EL (cell line): ENCODE measurements around the gene FAM222B.
"Not testable (repeated sequence)": the region's sequence is repeated elsewhere in the genome, so short reads cannot be mapped to it uniquely, and the experiment has no call there.

Experiments
- DNase-seq: peaks from one replicate; pipeline ENCODE4 v3.0.0-alpha.2; 2016

FAM222B gene

DNA sequence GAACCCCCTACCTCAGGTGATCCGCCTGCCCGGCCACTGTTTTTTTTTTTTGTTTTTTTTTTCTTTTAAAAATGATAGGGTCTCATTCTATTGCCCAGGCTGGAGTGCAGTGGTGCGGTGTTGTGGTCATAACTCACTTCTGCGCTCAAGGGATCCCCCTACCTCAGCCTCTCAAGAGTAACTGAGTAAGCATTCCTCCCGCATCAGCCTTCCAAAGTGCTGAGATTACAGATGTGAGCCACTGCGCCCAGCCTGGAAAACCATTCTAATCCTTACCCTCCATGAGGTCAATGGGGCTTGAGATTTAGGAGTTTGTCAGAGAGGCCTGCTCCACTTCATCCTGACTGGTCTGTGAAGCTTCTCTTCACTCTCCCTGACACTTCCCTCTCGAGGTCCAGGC lies 24.7 kb upstream of the FAM222B start:
- no peak for DNase-seq

DNA sequence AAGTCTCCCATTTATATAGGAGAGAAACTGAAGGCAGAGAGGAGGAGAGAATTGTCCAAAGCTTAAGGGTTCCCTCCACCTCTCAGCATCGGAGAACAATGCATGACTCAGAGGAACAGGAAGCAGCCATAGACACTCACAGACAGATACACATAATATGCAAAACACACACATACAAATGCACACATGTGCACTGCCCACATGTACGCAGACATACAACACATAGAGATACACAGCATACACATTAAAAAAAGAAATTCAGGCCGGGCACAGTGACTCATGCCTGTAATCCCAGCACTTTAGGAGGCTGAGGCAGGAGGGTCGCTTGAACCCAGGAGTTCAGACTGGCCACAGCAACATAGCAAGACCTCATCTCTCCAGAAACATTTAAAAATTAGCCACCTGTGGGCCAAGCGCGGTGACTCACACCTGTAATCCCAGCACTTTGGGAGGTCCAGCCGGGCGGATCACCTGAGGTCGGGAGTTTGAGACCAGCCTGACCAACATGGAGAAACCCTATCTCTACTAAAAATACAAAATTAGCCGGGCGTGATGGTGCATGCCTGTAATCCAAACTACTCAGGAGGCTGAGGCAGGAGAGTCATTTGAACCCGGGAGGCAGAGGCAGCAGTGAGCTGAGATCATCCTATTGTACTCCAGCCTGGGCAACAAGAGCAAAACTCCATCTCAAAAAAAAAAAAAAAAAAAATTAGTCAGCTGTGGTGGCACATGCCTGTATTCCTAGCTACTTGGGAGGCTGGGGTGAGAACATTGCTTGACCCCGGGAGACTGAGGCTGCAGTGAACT lies 23.6 kb upstream of the FAM222B start:
- no peak for DNase-seq

DNA sequence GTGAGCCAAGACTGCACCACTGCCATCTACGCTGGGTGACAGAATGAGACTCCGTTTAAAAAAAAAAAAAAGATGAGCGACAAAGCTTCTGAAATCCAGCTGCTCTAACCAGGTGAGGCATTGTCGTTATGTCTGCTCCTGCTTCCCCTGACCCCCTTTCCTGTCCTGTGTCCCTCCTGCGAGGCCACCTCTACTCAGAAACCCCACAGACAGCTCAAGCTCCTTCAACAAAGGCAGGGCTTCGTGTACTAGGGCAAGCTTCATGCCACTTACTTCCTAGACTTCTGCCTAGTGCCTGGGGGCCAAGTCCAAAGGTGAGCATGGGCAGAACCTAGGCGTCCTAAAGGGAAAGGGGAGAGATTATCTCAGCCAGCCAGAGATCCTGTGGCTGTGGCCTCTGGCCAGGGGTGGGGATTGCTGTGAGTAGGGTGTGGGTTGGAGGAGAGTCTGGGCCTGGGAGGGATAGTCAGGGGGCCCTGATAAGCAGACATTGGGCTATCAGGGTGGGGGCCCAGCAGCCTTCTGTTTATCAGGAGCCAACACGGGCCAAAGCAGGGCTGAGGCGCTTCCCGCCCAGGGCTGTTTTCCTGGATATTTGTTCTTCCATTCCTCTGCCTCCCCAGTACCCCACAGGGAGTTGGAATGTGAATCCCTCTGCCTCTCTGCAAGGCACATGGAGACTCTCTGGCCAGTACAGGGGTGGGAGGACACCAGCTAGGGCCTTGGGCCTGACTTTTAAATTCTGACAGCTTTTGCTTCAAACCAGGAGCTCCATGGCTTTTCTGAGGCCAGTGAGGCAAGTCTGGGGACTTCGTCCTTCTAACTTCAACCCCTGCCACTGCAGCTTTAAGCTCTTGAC lies 22.6 kb upstream of the FAM222B start:
- no peak for DNase-seq

DNA sequence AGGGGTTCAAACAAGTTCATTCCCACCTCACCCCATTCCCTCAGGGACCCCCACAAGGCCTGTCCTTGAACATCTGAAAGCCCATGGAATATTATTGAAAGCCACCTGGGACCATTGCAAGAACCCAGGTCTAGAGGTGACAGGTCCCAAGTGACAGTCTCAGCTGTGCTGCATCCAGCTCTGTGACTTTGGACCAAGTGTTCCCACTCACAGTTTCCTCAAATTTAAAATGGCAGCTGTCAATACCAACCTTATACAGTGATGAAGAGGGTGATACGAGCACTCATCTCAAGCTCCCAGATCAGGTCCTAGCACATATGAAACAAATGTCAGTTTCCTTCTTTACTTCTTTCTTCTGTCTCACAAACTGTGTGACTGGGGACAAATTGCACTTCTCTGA lies 21.4 kb upstream of the FAM222B start:
- DNase-seq: no peak

DNA sequence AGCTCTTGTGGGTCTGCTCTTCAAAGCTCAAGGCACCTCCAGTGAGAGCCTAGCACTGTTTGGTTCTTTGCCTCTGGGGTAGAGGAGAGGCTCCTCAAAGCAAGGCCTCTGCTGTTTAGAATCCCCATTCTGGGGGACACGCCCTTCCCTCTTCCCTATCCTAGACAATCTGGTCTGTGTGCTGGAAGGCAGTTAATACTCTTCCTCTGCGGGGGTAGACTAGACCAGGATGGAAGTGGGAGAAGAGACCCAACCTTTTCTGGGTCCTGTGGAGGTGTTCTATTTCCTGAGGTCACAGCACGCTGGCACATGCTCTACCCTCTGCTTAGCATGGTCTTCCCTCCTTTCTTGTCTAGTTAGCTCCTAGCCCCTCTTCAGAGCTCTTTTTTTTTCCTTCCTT lies 20.0 kb upstream of the FAM222B start:
- no peak for DNase-seq

DNA sequence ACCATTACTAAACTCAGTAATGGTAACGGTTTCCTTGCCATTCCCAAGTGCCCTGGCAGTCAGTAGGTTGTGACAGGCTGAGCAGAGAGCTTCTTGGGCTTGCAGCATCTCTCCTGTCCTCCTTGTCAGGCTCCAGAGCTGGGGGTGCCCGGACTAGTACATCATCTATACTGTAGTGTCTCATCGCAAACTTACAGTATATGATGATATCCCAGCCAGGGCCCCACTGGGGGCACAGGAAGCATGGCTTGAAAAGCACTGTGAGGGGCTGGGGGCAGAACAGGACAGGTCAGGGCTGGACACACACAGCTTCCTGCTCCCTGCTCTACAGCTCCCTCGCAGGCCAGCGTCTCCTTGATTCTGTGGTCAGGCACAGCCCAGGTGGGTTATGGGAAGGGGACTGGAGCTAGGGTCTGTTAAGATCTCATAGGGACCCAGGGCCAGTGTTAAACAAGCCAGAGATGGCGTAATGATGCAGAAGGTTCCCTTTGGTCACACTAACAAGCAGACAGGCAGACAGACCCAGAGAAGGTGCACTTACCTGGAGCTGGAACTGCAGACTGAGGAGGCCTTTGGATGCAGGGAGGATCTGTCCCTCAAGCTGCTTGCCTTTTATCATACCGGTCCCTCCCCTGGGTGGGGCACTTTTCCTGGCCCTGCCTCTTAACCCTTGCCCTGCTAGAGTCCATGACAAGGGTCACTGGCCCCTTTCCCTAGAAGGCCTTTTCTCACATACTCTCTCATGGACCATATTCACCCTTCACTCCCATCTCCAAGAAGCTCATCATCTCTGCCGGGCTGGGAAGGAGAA lies 19.0 kb upstream of the FAM222B start:
- no peak for DNase-seq

DNA sequence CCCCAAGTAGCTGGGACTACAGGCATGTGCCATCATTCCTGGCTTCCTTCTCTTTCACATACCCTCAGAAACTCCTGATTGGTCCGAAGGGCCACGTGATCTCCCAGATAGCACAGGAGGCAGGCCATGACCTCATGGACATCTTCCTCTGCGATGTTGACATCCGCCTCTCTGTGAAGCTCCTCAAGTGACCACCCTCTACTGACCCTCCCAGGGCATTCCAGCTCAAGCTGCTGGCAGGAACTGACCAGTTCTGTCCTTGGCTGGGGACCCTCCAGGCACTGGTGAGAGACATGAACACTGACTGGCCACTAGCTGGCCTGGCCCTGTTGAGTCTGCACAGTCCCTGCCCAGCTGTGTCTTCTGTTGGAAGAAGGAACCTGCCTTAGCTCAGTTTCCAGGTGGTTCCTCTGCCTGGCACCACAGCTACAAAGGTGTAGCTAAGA lies 17.8 kb upstream of the FAM222B start:
- no peak for DNase-seq

DNA sequence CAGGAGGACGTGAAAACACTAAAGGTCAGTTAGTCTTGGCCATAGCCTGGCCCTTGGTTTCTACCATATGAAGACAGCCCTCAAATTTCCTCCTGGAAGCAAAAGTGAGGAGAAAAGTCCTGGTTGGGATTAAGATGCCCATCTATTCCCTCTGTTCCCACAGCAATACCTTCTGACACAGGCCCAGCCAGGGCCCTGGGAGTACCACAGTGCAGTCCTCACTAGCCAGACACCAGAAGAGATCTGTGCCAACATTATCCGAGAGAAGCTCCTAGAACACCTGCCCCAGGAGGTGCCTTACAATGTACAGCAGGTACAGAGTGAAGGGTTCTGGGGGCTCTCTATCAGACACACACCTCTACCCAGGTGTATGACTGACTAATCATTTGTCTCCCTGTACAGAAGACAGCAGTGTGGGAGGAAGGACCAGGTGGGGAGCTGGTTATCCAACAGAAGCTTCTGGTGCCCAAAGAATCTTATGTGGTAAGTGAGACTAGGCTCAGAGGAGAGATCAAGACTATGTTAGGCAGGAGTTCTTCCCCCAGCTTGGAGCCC lies 16.3 kb upstream of the FAM222B start:
- no peak for DNase-seq

DNA sequence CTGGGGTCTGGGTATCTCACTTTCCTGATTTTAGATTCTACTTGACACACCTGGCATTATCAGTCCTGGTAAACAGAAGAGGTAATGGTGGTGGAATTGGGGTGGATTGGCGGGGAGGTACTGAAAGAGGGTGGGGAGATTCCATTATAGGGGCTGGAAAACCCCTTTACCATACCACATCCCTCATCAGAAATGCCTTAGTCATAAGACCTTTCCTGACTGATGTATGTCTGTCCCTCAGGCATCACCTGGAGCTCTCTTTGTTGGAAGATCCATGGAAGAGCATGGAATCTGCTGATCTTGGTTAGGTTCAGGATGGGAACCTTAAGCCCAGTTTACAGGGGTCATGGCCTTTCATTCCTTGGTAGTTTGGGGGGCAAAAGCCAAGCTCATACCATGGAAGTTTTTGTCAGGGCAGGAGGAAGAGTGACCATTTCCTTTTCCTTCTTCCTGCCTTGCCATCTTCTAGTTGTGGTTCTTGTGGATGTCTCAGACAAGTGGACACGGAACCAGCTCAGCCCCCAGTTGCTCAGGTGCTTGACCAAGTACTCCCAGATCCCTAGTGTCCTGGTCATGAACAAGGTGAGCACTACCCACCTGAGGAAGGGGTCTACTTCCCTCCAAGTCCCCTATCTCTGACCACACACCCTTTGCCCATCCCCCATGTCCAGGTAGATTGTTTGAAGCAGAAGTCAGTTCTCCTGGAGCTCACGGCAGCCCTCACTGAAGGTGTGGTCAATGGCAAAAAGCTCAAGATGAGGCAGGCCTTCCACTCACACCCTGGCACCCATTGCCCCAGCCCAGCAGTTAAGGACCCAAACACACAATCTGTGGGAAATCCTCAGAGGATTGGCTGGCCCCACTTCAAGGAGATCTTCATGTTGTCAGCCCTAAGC lies 15.6 kb upstream of the FAM222B start:
- no peak for DNase-seq

DNA sequence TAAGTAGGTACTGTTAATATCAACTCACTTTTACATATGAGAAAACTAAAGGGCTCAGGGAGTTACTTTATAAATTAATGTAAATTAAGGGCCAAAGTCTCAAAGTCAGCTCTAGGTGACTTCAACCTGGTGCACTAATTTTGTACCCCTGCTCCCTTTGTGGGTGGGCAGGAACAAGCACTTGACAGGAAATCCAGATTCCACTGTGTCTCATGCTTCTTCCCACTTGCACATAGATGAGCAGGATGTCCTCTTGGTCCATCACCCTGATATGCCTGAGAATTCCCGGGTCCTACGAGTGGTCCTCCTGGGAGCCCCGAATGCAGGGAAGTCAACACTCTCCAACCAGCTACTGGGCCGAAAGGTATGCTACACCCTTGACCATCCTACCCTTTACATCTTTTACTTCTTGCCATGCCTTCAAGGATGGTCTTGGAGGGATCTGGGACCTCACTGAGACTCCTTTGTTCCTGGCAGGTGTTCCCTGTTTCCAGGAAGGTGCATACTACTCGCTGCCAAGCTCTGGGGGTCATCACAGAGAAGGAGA lies 13.5 kb upstream of the FAM222B start:
- DNase-seq: no peak

DNA sequence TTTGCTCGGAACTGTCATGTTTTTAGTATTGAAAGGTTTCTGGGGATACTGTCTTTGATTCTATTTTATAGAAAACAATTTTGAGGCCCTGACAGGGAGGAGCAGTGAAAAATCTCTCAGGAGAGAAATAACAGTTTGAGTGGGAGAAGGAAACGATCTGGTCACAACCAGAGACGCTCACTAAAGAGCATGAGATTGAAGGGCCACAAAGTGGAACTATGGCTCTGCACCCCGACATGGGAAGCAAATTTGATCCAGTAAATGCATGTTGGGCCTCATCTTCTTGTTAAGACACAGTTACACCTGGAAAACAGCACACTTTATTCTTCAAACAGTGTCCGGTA lies 12.7 kb upstream of the FAM222B start:
- DNase-seq: no peak

DNA sequence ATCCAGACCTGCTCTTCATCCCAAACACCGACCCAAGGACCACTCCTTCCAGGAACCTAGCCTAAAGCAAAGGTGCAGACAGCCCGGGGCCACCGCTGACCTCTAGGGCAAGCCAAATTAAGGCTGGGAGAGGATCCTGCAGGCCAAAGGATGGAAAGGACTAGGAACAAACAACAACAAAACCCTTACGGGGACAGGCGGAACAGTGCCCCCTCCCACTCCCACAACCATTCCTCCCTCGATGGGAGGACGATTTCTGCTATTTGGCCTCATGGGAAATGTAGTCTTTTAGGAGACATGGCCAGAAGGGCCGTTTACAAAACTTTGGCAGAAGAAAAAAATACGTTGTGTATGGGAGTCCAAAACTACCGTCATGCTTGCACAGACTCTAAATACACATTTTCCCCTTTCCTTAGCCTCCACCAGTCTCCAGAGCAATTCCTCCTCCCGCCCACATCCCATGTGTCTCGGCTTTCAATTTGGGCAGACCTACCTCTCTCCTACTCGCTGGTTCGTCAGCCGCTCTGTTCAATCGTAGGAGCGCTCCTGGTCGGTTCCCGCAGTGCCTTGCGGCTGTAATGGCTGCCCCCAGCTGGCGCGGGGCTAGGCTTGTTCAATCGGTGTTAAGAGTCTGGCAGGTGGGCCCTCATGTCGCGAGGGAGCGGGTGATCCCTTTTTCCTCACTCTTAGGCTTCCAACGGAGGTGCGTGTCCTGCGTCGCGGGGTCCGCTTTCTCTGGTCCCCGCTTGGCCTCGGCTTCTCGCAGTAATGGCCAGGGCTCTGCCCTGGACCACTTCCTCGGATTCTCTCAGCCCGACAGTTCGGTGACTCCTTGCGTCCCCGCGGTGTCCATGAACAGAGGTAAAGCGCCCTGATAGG lies 12.1 kb upstream of the FAM222B start, which contains the start of gene ERAL1:
Gene ERAL1, plus strand, starts transcription at position 560 of the 879 bp plus-strand sequence. Its CDS starts 19 bp downstream, at position 579.
- peak; percentile 90 for DNase-seq

DNA sequence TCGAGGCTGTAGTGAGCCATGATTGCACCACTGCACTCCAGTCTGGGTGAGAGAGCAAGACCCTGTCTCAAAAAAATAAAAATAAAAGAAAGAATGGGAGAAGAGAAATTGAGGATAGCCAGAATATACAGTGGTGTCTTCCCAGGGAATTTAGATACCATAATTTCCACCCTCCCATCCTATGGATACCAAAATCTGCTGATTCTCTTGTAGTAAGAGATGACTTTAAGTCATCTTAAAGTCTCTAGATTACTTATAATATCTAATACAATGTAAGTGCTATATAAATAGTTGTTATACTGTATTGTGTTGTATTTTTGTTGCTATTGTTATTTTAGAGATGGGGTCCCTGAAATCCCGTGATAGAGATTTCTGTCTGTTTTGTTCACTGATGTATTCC lies 10.7 kb upstream of the FAM222B start:
- no peak for DNase-seq

DNA sequence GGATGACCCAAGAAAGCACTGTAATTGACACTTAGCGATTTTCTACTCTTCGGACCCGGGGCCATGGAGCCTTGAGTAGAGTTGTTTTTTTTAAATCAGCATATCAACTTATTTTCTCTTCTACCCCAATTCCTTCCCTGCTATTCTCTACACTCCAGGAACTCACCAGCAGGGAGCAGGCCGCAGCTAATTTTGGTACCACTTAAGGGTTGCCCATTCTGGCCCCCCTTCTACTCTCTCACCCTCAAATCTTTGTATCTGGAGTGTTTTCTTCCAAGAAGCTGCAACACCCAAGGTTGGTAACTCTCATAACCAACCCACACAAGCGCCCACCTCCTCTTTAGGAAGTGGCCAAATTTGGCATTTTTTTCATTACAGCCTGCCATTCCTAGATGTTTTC lies 6.7 kb upstream of the FAM222B start:
- DNase-seq: peak; percentile 12

DNA sequence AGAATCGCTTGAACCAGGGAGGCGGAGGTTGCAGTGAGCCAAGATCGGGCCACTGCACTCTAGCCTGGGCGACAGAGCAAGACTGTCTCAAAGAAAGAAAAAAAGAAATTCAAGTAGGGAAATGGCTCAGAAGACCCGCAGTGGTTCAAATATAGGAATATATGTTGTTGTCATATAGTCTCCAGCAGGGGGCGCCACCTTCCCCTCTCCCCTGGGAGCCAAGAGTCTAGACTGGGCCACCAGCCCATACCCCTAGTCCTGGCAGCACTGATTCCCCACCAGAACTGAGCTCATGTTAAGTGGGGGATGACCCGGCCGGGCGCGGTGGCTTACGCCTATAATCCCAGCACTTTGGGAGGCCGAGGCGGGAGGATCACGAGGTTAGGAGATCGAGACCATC lies 6.1 kb upstream of the FAM222B start:
- peak; percentile 20 for DNase-seq

DNA sequence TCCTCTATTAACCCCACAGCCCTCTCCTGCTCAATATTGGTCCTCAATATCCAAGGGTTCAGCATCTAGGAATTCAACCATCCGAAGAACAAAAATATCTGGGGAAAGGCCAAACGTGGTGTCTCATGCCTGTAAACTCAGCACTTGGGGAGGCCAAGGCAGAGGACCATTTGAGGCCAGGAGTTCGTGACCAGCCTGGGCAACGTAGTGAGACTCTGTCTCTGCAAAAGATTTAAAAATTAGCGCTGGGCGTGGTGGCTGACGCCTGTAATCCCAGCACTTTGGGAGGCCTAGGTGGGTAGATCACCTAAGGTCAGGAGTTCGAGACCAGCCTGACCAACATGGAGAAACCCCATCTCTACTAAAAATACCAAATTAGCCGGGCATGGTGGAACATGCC lies 4.1 kb upstream of the FAM222B start:
- DNase-seq: not testable (repeated sequence)

DNA sequence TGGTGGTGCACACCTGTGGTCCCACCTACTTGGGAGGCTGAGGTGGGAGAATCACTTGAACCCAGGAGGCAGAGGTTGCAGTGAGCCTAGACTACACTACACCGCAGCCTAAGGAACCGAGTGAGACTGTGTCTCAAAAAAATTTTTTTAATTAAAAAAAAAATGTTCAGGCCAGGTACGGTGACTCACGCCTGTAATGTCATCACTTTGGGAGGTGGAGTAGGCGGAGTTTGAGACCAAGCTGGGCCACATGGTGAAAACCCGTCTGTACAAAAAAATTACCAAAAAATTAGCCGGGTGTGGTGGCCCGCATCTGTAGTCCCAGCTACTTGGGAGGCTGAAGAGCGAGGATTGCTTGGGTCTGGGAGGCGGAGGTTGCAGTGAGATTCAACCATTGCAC lies 3.6 kb upstream of the FAM222B start:
- DNase-seq: no peak

DNA sequence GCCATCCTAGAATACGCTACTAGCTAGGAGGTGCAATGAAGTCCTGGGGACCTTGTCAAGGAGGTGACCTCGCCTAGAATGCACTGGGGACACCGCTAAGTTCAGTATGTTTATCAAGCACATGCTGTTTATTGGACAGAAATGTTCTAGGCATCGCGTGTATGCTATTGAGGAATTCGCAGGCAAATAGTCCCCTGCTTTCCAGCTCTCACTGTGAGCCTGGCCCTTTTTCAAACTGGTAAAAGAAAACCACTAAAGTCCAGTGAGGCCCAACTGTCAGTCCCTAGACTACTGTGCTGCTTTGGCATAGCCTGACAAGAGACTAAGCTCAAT lies 1.2 kb upstream of the FAM222B start:
- DNase-seq: no peak

DNA sequence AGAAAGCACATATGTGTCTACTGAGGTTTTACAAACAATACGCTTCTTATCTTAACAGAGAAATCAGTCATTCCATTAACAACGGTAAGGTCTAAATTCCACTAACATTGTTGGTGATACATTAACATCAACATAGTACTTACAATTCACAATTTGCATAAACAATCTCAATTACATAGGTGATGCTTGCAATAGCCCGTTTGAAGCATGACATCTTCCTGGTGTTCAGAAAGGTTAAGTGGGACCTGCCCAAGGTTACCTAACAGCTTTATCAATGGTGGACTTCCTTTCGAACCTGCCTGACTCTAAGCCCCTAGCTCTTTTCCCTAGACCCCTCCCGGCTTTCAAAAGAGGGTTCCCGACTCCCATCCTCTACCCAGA lies 699 bp downstream of the FAM222B start:
- no peak for DNase-seq

DNA sequence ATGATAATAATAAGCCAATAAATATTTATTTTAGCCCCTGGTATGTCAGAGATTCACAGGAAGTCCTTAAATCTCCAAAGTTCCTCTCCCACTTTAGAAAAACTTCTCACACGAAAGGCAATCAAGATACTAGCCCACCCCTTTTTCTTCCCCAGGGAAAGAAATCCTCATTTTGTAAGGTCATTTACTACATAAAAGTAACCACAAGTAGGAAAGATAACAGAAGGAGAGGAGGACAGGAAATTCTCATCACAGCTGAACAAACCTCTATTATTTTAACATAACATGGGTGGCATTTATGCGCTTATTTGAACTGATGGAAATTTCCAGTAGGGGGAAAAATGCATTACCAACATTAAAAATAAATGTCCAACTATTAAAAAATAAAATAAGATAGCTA lies 3.4 kb downstream of the FAM222B start:
- DNase-seq: no peak

DNA sequence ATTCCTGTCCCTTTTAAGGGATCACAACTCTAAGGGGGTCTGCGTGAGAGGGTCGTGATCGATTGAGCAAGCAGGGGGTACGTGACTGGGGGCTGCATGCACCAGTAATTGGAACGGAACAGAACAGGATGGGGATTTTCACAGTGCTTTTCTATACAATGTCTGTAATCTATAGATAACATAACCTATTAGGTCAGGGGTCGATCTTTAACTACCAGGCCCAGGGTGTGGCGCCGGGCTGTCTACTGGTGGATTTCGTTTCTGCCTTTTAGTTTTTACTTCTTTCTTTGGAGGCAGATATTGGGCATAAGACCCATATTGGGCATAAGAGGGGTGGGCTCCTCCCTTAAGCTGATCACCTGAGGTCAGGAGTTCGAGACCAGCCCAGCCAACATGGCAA lies 6.0 kb downstream of the FAM222B start:
- DNase-seq: not testable (repeated sequence)
